HEK293 (cell line): ENCODE data around the gene ZNF408.

Experiments used
- CTCF ChIA-PET: fragments of 350-600 bp; formaldehyde crosslinking; extraction: SDS; loops from one replicate; lab custom pipeline; 2021; ENCODE audit warnings: antibody characterized with exemption; lab: Yijun Ruan, JAX
- POLR2A ChIA-PET: fragments of 300-600 bp; formaldehyde crosslinking; extraction: SDS; loops from one replicate; lab custom pipeline; 2020; ENCODE audit warnings: antibody characterized with exemption, inconsistent platforms; lab: Yijun Ruan, JAX
- H3K27ac ChIP-seq: fragments of 200-500 bp; sonication (Bioruptor generic); 2 replicates; pipeline ENCODE4 v1.5.1; 2014; ENCODE audit warnings: low read depth, low read length, control low read depth, inconsistent platforms; ENCODE audit errors: extremely low read depth
- H3K36me3 ChIP-seq, 2 experiments: fragments of 200-500 bp in 1 of 2; sonication (Bioruptor generic) in 1 of 2; 1 replicate in 1 of 2; 2 replicates in 1 of 2; pipeline ENCODE4 v1.5.1; 2014 to 2017; ENCODE audit warnings: inconsistent platforms in 2 of 2, low read length in 2 of 2; ENCODE audit not compliant: control insufficient read depth in 2 of 2, insufficient read depth in 1 of 2
- H3K4me1 ChIP-seq: fragments of 200-500 bp; sonication (Bioruptor generic); 2 replicates; pipeline ENCODE4 v1.5.1; 2014; ENCODE audit warnings: mild to moderate bottlenecking, low read length, inconsistent platforms; ENCODE audit not compliant: control insufficient read depth, insufficient read depth
- H3K4me3 ChIP-seq: 2 replicates; pipeline ENCODE4 v1.5.1; 2011; ENCODE audit warnings: low read depth, mild to moderate bottlenecking, control low read depth, low read length, moderate library complexity
- H3K9me3 ChIP-seq: fragments of 200-500 bp; sonication (Bioruptor generic); 2 replicates; pipeline ENCODE4 v1.5.1; 2014; ENCODE audit warnings: low read depth, low read length, inconsistent platforms; ENCODE audit not compliant: control insufficient read depth, insufficient read depth
- BCL11A ChIP-seq: fragments of 450-650 bp; formaldehyde crosslinking; IDR thresholded peaks from 2 replicates; pipeline ENCODE4 v1.5.1; 2016; ENCODE audit warnings: low read depth, missing biosample characterization, missing genetic modification characterization
- BCL11B ChIP-seq: fragments of 450-650 bp; formaldehyde crosslinking; IDR thresholded peaks from 2 replicates; pipeline ENCODE4 v1.5.1; 2016; ENCODE audit warnings: low read depth, missing biosample characterization, missing genetic modification characterization
- HOXC10 ChIP-seq: sonication (generic); formaldehyde crosslinking; IDR thresholded peaks from 2 replicates; pipeline ENCODE4 v1.8.1; 2023; ENCODE audit warnings: mild to moderate bottlenecking, missing genetic modification reagents
- KLF8 ChIP-seq: fragments of 450-650 bp; formaldehyde crosslinking; IDR thresholded peaks from 2 replicates; pipeline ENCODE4 v1.5.1; 2016; ENCODE audit warnings: missing biosample characterization, missing genetic modification characterization
- PRDM2 ChIP-seq: fragments of 450-650 bp; formaldehyde crosslinking; IDR thresholded peaks from 2 replicates; pipeline ENCODE4 v1.5.1; 2016; ENCODE audit warnings: missing biosample characterization, missing genetic modification characterization, borderline replicate concordance
- REST ChIP-seq: fragments of 450-650 bp; formaldehyde crosslinking; IDR thresholded peaks from 2 replicates; pipeline ENCODE4 v1.5.1; 2016; ENCODE audit warnings: missing biosample characterization, missing genetic modification characterization
- SP7 ChIP-seq: fragments of 450-650 bp; formaldehyde crosslinking; IDR thresholded peaks from 2 replicates; pipeline ENCODE4 v1.5.1; 2016; ENCODE audit warnings: missing biosample characterization, missing genetic modification characterization
- ZBTB17 ChIP-seq: fragments of 450-650 bp; formaldehyde crosslinking; IDR thresholded peaks from 2 replicates; pipeline ENCODE4 v1.5.1; 2016; ENCODE audit warnings: missing biosample characterization, missing genetic modification characterization
- ZBTB49 ChIP-seq: fragments of 450-650 bp; formaldehyde crosslinking; IDR thresholded peaks from 2 replicates; pipeline ENCODE4 v1.5.1; 2016; ENCODE audit warnings: missing biosample characterization, missing genetic modification characterization, low read depth
- ZNF169 ChIP-seq: fragments of 450-650 bp; formaldehyde crosslinking; IDR thresholded peaks from 2 replicates; pipeline ENCODE4 v1.5.1; 2016; ENCODE audit warnings: missing biosample characterization, missing genetic modification characterization
- ZNF214 ChIP-seq: fragments of 450-650 bp; formaldehyde crosslinking; IDR thresholded peaks from 2 replicates; pipeline ENCODE4 v1.5.1; 2017; ENCODE audit warnings: missing biosample characterization, mild to moderate bottlenecking, missing genetic modification characterization, borderline replicate concordance
- ZNF37A ChIP-seq: fragments of 450-650 bp; IDR thresholded peaks from 2 replicates; pipeline ENCODE4 v1.5.1; 2018; ENCODE audit warnings: missing biosample characterization, missing genetic modification characterization
- ZNF48 ChIP-seq: fragments of 450-650 bp; formaldehyde crosslinking; IDR thresholded peaks from 2 replicates; pipeline ENCODE4 v1.5.1; 2016; ENCODE audit warnings: missing biosample characterization, missing genetic modification characterization
- ZNF600 ChIP-seq: fragments of 450-650 bp; formaldehyde crosslinking; IDR thresholded peaks from 2 replicates; pipeline ENCODE4 v1.5.1; 2016; ENCODE audit warnings: missing biosample characterization, missing genetic modification characterization
- ZNF621 ChIP-seq: fragments of 450-650 bp; formaldehyde crosslinking; IDR thresholded peaks from 2 replicates; pipeline ENCODE4 v1.5.1; 2017; ENCODE audit warnings: missing biosample characterization, missing genetic modification characterization
- ZNF660 ChIP-seq: fragments of 450-650 bp; IDR thresholded peaks from 2 replicates; pipeline ENCODE4 v1.5.1; 2018; ENCODE audit warnings: missing biosample characterization, mild to moderate bottlenecking, missing genetic modification characterization
- ZXDB ChIP-seq: fragments of 450-650 bp; formaldehyde crosslinking; IDR thresholded peaks from 2 replicates; pipeline ENCODE4 v1.5.1; 2016; ENCODE audit warnings: missing biosample characterization, missing genetic modification characterization

The ZNF408 gene

GRCh38 chr11:46677991-46678740, 22.7 kb upstream of the ZNF408 start:
- no peak overlapping the region for H3K27ac ChIP-seq
- H3K4me3 ChIP-seq = no peak overlapping the region
- POLR2A ChIA-PET = interaction anchor here (0.8 kb wide), 1 partner anchor 22 kb away, joined by 3 read pairs; the partner anchor contains the start of gene ARHGAP1
- no peak for TF ChIP-seq ZXDB (tag by site-specific recombination)
- TF ChIP-seq ZNF600 (tag by site-specific recombination) = peak; percentile 80; the same call in 1 of the 2 replicates
- CTCF ChIA-PET = interaction anchor here (0.5 to 0.6 kb wide), 2 partner anchors 14 to 262 kb away, joined by 3 to 4 read pairs; no protein-coding TSS in a partner anchor
- no peaks in the 10 kb centered on the region for H3K4me1 ChIP-seq
- H3K36me3 ChIP-seq = peaks cover 0 to 54% of the 10 kb centered on the region in 2 experiments; a peak in 1 of 3 replicates
- no peaks in the 10 kb centered on the region for H3K9me3 ChIP-seq

- Histone ChIP-seq H3K4me3 (no peak overlapping the region), H3K9me3 (no peaks in the 10 kb centered on the region), H3K36me3 (peaks cover 0 to 48% of the 10 kb centered on the region in 2 experiments; a peak in 1 of 3 replicates), H3K27ac (no peak overlapping the region), H3K4me1 (no peaks in the 10 kb centered on the region)
- POLR2A ChIA-PET = interaction anchor here (0.8 kb wide), 1 partner anchor 21 kb away, joined by 3 read pairs; the partner anchor contains the start of gene ARHGAP1
- CTCF ChIA-PET = interaction anchor here (0.5 to 0.6 kb wide), 2 partner anchors 14 to 263 kb away, joined by 3 to 4 read pairs; no protein-coding TSS in a partner anchor
- TF ChIP-seq ZBTB49 (tag by site-specific recombination) (no peak), BCL11A (tag by site-specific recombination) (no peak), SP7 (tag by site-specific recombination) (no peak), ZNF169 (tag by site-specific recombination) (no peak), ZNF48 (tag by site-specific recombination) (no peak), ZNF214 (tag by site-specific recombination) (no peak), ZNF621 (no peak), ZBTB17 (tag by site-specific recombination) (no peak)
- TF ChIP-seq, all 188 proteins: peak for 0
These were observed 22.1 kb upstream of the ZNF408 start for GRCh38 chr11:46678741-46679130.

DNA sequence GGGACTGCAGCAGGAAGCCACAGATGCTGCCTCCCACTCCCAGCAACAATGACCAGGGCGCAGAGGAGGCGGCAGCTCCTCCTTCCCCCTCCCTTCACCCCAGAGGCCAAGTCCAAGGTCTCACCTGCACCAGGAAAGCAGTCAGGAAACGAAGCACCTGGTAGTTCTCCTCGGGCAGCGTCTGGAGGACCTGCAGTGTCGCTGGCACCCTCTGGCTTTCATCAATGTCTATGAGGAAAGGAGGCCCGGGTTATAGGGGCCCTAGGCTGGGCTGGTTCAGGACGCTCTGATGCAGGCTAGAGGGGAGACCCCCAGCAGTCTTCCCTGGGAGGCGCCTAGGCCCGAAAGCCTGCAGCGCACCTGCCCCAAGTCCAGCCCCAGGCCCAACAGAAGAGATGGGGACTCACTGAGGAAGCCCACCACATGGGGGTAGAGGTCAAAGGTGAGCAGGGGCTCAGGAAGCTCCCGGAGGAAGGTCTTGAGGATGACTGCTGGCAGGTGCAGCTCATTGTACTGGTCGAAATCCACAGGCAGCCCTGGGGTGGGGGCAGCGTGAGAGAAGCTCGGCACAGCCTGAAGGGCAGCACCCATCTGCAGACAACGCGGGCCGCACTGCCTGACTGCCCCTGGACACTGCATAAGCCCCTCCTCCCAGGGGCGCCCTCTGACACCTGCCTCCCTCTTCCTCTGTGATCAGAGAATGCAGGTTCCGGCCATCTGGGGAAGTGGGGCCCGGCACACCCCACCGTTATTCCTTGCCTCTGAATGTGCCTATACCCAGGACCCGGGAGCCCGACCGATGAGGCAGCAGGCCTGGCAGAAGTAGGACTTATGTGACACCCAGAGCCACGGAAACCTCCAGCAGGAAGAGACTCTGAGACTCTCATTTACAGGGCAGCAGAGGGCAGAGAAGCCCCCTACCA, 21.3 kb upstream of the ZNF408 start:
- Histone ChIP-seq H3K4me3 (no peak overlapping the region), H3K36me3 (peaks cover 0 to 44% of the 10 kb centered on the region in 2 experiments; a peak in 1 of 3 replicates), H3K4me1 (no peaks in the 10 kb centered on the region), H3K27ac (no peak overlapping the region), H3K9me3 (no peaks in the 10 kb centered on the region)
- CTCF ChIA-PET = no interaction called here
- POLR2A ChIA-PET = no interaction called here
- TF ChIP-seq HOXC10 (CRISPR knock-in tag) = no peak
- no peak for TF ChIP-seq ZNF37A (tag by site-specific recombination)
- TF ChIP-seq KLF8 (tag by site-specific recombination) = no peak
- no peak for TF ChIP-seq BCL11B (tag by site-specific recombination)
- no peak for TF ChIP-seq PRDM2
- TF ChIP-seq REST (tag by site-specific recombination) = no peak
- TF ChIP-seq ZNF660 = no peak
